22Rv1 (cell line): ENCODE measurements around the gene ZNF195.
A peak's percentile ranks its signal among the peaks of the same experiment; 100 is the strongest.

Experiments
- H3K27ac ChIP-seq: fragments of 450-650 bp; 2 replicates; pipeline ENCODE4 v1.5.1; 2017
- ZFX ChIP-seq: fragments of 450-650 bp; IDR thresholded peaks from 2 replicates; pipeline ENCODE4 v1.6.1; 2017; ENCODE audit warnings: antibody characterized with exemption, borderline replicate concordance
- TF ChIP-seq, protein P1 (sequence below): fragments of 450-650 bp; IDR thresholded peaks from 2 replicates; pipeline ENCODE4 v1.5.1; 2017; ENCODE audit warnings: mild to moderate bottlenecking

Gene ZNF195

DNA sequence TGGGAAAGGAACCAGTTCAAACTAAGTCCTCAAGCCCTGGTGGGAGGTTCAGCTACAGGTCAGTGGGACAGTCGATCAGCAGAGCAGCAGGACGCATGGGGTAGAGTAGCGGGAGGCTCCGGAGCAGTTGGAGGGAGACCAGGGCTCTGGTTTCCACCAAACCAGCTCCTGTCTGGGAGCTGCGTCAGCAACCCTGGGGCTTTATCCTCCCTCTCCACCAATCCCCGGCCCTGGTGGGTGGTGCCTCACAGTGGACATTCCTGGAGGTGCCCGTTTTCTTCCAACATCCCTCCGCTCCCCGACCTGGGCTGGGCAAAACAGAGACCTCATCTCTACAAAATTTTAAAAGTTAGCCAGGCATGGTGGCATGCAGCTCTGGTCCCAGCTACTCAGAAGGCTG lies 32.4 kb downstream of the ZNF195 start:
- H3K27ac ChIP-seq = no peak overlapping the region
- TF ChIP-seq, protein P1, sequence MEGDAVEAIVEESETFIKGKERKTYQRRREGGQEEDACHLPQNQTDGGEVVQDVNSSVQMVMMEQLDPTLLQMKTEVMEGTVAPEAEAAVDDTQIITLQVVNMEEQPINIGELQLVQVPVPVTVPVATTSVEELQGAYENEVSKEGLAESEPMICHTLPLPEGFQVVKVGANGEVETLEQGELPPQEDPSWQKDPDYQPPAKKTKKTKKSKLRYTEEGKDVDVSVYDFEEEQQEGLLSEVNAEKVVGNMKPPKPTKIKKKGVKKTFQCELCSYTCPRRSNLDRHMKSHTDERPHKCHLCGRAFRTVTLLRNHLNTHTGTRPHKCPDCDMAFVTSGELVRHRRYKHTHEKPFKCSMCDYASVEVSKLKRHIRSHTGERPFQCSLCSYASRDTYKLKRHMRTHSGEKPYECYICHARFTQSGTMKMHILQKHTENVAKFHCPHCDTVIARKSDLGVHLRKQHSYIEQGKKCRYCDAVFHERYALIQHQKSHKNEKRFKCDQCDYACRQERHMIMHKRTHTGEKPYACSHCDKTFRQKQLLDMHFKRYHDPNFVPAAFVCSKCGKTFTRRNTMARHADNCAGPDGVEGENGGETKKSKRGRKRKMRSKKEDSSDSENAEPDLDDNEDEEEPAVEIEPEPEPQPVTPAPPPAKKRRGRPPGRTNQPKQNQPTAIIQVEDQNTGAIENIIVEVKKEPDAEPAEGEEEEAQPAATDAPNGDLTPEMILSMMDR = no peak
- TF ChIP-seq ZFX = no peak

DNA sequence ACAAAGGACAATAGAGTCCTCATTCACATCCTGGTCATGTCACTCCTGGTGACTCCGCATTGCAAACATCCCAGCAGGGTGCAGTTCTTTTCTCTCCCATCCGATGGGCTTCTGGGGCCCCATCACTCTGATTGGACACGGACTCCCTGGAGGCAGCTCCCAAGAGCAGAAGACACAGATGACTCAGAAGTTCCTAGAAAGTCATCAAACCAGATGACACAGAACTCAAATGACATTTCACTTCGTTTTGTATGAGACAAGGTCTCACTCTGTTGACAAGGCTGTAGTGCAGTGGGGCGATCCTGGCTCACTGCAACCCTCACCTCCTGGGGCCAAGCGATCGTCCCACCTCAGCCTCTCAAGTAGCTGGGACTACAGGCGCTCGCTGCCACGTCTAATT lies 33.2 kb downstream of the ZNF195 start:
- no peak overlapping the region for H3K27ac ChIP-seq
- no peak for TF ChIP-seq ZFX
- TF ChIP-seq, protein P1 = no peak

DNA sequence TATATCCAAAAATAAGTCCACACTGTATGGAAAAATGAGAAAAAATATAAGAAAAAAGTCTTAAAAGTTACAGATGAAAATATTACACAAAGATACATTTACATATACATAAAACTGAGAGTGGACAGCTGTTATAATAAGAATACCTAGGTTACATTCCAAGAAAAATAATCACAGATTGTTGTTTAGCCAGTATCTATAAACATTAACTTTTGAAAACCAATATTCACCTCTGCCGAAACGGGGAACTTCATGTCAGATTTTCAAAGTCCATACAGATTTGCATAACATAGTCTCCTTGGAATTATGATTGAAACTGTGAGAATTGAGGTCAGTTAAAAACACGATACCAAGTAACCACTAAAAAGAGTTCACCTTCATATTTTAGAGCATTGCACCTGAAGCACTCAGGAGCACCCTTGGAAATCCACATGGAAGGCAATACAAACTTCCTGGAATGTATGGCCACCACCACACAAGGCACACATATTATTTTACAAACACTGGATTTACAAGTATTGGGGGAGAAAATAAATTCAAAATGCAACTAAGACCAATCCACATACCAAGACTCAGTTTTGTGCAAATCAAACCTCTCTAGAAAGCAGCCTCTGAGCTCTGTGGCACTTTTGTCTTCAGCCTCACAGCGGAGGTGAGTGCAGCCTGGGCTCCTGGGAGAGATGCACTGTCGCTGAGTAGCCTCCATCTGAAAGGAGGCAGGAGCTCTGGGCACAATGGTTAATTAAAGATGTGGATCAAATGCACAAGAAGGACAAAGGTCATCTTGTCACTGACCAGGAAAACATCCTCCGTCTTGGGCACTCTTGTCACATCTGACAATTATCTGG lies 34.4 kb downstream of the ZNF195 start:
- TF ChIP-seq, protein P1 = no peak
- no peak for TF ChIP-seq ZFX
- no peak overlapping the region for H3K27ac ChIP-seq

DNA sequence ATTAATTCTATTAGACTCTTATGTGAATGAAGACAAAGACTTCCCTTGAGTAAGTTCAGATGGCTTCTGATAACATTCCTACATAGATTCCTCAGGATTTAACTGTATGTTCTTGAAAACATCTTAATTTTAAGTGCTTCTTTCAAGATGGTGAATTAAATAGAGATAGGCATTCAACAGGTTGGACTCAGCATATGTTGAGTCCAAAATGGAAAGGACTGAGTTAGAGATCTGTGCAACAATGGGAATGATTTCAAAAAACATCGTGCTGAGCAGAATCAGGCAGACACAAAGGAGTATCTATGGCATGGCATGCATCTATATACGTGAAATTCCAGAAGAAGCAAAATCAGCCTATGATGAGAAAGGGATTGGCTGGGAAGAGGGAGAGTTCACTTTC lies 36.2 kb downstream of the ZNF195 start:
- no peak overlapping the region for H3K27ac ChIP-seq
- TF ChIP-seq ZFX = no peak
- TF ChIP-seq, protein P1 = no peak

DNA sequence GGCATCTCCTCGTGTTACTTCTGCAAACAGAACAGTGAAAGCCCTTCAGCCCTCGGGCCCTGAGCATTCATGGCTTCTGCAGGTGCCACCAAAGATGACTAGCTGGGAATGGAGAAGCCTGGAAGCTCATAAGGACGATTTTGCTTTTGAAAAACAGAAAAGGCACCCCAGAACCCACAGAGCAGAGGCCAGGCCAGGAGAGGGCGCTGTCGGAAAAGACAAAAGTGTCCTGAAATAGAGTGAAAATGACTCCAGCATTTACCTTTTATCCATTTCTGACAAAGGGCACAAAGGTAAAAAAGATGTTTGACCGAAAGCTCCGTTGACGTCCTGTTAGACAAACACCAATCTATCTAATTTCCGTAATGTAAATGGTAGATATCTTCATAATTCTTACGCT lies 37.6 kb downstream of the ZNF195 start:
- H3K27ac ChIP-seq = no peak overlapping the region
- TF ChIP-seq ZFX = no peak
- TF ChIP-seq, protein P1 = peak; percentile 35

DNA sequence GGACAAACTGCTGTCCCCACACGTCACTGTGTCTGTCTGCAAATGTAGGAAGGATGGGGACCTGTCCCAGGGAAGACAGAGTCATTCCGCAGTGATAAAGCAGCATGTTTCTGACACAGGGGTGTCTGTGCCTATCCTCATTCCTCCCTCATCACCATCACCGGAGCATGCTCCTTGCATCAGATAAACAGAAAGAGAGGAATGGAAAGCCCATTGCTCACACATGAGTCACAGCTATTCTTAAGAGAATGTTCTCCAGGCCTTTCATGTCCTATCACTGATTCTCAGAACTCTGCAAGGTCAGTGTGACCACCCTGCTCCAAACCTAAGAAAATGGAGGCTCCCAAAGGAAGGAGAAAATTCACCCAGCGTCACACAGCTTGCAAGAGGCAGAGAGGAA lies 38.9 kb downstream of the ZNF195 start:
- no peak for TF ChIP-seq ZFX
- TF ChIP-seq, protein P1 = no peak

DNA sequence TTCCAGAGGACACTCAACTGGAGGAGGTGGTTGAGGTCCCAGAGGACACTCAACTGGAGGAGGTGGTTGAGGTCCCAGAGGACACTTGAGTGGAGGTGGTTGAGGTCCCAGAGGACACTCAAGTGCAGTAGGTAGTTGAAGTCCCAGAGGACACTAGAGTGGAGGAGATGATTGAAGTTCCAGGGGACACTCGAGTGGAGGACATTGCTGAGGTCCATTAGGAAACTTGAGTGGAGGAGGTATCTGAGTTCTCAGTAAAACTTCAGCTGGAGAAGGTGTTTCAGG lies 39.7 kb downstream of the ZNF195 start:
- TF ChIP-seq, protein P1 = no peak
- H3K27ac ChIP-seq = no peak overlapping the region

More for the DNA sequence above, 38.9 kb downstream of the ZNF195 start:
- no peak overlapping the region for H3K27ac ChIP-seq
